WTC11 (cell line): Measurements from ENCODE around the gene CHD6.

Experiments
- MYBL2 ChIP-seq: sonication (generic); formaldehyde crosslinking; IDR thresholded peaks from 2 replicates; pipeline ENCODE4 v1.8.1; 2023; ENCODE audit warnings: mild to moderate bottlenecking, moderate library complexity, missing genetic modification reagents
- NFYB ChIP-seq: sonication (generic); formaldehyde crosslinking; conservative IDR thresholded peaks from 2 replicates; pipeline ENCODE4 v1.8.0; 2022; ENCODE audit warnings: low read depth, missing genetic modification reagents
- TEAD1 ChIP-seq: sonication (generic); formaldehyde crosslinking; IDR thresholded peaks from 2 replicates; pipeline ENCODE4 v1.8.0; 2022; ENCODE audit warnings: mild to moderate bottlenecking, missing genetic modification reagents
- ZNF121 ChIP-seq: sonication (generic); formaldehyde crosslinking; IDR thresholded peaks from 2 replicates; pipeline ENCODE4 v1.8.0; 2023; ENCODE audit warnings: missing genetic modification reagents
- ZNF396 ChIP-seq: fragments of 250-450 bp; sonication (Bioruptor Pico); IDR thresholded peaks from 2 replicates; pipeline ENCODE4 v1.8.0; 2021; ENCODE audit warnings: mild to moderate bottlenecking, moderate library complexity, borderline replicate concordance
- TF ChIP-seq, protein P1 (sequence below): fragments of 200-600 bp; IDR thresholded peaks from 2 replicates; pipeline ENCODE4 v1.8.0; 2022; ENCODE audit warnings: antibody characterized with exemption
- TF ChIP-seq, protein P2 (sequence below): sonication (generic); formaldehyde crosslinking; IDR thresholded peaks from 2 replicates; pipeline ENCODE4 v1.8.0; 2022; ENCODE audit warnings: missing genetic modification reagents
- TF ChIP-seq, protein P3 (sequence below): sonication (generic); formaldehyde crosslinking; IDR thresholded peaks from 2 replicates; pipeline ENCODE4 v1.8.1; 2022; ENCODE audit warnings: missing genetic modification reagents, borderline replicate concordance
- TF ChIP-seq, protein P4 (sequence below): sonication (generic); formaldehyde crosslinking; IDR thresholded peaks from 2 replicates; pipeline ENCODE4 v1.8.1; 2023; ENCODE audit warnings: mild to moderate bottlenecking, moderate library complexity, missing genetic modification reagents
- TF ChIP-seq, protein P5 (sequence below): fragments of 250-450 bp; sonication (Bioruptor Pico); conservative IDR thresholded peaks from 2 replicates; pipeline ENCODE4 v1.9.0; 2021; ENCODE audit warnings: mild to moderate bottlenecking
- TF ChIP-seq, protein P6 (sequence below): fragments of 250-450 bp; sonication (Bioruptor Pico); IDR thresholded peaks from 2 replicates; pipeline ENCODE4 v1.8.0; 2021; ENCODE audit warnings: mild to moderate bottlenecking
- TF ChIP-seq, protein P7 (sequence below): sonication (generic); formaldehyde crosslinking; IDR thresholded peaks from 2 replicates; pipeline ENCODE4 v1.8.1; 2022; ENCODE audit warnings: low read depth, missing genetic modification reagents, borderline replicate concordance

DNA sequence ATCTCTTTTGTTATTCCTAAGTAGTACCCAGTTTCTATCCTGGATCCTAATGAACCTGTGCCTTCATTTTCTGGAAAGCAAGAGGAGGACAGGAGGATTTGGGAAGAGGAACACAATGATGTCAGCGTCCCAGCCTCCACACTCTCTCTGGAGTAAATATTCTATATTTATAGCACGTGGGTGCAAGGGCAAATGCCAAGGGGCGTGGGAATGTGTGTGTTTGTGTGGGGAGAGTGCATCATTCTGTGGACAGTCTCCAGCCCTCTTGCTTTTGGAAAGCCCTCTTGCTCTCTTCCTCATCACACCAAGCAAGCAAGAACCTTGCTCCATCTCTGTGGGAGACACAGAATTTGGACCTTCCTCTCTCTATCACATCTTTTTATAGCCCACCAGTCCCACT lies 148.3 kb downstream of the CHD6 start:
- TF ChIP-seq, protein P1, sequence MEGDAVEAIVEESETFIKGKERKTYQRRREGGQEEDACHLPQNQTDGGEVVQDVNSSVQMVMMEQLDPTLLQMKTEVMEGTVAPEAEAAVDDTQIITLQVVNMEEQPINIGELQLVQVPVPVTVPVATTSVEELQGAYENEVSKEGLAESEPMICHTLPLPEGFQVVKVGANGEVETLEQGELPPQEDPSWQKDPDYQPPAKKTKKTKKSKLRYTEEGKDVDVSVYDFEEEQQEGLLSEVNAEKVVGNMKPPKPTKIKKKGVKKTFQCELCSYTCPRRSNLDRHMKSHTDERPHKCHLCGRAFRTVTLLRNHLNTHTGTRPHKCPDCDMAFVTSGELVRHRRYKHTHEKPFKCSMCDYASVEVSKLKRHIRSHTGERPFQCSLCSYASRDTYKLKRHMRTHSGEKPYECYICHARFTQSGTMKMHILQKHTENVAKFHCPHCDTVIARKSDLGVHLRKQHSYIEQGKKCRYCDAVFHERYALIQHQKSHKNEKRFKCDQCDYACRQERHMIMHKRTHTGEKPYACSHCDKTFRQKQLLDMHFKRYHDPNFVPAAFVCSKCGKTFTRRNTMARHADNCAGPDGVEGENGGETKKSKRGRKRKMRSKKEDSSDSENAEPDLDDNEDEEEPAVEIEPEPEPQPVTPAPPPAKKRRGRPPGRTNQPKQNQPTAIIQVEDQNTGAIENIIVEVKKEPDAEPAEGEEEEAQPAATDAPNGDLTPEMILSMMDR: no peak
- TF ChIP-seq, protein P2, sequence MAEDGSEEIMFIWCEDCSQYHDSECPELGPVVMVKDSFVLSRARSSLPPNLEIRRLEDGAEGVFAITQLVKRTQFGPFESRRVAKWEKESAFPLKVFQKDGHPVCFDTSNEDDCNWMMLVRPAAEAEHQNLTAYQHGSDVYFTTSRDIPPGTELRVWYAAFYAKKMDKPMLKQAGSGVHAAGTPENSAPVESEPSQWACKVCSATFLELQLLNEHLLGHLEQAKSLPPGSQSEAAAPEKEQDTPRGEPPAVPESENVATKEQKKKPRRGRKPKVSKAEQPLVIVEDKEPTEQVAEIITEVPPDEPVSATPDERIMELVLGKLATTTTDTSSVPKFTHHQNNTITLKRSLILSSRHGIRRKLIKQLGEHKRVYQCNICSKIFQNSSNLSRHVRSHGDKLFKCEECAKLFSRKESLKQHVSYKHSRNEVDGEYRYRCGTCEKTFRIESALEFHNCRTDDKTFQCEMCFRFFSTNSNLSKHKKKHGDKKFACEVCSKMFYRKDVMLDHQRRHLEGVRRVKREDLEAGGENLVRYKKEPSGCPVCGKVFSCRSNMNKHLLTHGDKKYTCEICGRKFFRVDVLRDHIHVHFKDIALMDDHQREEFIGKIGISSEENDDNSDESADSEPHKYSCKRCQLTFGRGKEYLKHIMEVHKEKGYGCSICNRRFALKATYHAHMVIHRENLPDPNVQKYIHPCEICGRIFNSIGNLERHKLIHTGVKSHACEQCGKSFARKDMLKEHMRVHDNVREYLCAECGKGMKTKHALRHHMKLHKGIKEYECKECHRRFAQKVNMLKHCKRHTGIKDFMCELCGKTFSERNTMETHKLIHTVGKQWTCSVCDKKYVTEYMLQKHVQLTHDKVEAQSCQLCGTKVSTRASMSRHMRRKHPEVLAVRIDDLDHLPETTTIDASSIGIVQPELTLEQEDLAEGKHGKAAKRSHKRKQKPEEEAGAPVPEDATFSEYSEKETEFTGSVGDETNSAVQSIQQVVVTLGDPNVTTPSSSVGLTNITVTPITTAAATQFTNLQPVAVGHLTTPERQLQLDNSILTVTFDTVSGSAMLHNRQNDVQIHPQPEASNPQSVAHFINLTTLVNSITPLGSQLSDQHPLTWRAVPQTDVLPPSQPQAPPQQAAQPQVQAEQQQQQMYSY: no peak
- TF ChIP-seq, protein P3, sequence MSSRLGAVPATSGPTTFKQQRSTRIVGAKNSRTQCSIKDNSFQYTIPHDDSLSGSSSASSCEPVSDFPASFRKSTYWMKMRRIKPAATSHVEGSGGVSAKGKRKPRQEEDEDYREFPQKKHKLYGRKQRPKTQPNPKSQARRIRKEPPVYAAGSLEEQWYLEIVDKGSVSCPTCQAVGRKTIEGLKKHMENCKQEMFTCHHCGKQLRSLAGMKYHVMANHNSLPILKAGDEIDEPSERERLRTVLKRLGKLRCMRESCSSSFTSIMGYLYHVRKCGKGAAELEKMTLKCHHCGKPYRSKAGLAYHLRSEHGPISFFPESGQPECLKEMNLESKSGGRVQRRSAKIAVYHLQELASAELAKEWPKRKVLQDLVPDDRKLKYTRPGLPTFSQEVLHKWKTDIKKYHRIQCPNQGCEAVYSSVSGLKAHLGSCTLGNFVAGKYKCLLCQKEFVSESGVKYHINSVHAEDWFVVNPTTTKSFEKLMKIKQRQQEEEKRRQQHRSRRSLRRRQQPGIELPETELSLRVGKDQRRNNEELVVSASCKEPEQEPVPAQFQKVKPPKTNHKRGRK (CRISPR knock-in tag): no peak
- TF ChIP-seq MYBL2 (CRISPR knock-in tag): no peak
- TF ChIP-seq, protein P4, sequence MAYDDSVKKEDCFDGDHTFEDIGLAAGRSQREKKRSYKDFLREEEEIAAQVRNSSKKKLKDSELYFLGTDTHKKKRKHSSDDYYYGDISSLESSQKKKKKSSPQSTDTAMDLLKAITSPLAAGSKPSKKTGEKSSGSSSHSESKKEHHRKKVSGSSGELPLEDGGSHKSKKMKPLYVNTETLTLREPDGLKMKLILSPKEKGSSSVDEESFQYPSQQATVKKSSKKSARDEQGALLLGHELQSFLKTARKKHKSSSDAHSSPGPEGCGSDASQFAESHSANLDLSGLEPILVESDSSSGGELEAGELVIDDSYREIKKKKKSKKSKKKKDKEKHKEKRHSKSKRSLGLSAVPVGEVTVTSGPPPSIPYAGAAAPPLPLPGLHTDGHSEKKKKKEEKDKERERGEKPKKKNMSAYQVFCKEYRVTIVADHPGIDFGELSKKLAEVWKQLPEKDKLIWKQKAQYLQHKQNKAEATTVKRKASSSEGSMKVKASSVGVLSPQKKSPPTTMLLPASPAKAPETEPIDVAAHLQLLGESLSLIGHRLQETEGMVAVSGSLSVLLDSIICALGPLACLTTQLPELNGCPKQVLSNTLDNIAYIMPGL (CRISPR knock-in tag): no peak
- TF ChIP-seq, protein P5, sequence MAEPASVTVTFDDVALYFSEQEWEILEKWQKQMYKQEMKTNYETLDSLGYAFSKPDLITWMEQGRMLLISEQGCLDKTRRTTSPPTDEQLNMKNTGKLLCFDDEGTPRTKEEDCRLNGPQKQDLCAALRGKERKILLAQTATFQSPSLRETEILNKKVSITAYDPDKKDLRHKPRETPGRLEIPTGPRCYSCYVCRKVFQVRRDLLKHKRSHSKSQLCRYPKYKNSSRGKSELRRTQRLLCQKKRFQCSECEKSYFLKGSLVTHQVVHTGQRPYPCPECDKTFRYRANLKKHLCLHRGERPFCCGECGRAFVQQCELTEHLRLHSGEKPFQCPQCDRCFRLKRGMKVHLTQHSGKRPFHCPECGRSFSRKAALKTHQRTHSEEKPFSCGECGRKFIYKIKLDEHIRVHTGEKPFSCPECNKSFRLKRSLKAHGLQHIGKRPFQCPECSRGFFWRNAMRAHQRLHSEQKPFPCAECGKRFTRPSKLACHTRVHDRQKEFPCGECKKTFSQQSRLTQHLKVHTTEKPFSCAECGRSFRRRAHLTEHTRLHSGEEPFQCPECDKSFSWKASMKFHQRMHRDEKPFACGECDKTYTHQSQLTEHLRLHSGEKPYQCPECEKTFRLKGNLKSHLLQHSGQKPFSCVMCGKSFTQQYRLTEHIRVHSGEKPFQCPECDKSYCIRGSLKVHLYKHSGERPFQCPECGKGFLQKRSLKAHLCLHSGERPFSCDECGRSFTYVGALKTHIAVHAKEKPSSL: no peak
- TF ChIP-seq, protein P6, sequence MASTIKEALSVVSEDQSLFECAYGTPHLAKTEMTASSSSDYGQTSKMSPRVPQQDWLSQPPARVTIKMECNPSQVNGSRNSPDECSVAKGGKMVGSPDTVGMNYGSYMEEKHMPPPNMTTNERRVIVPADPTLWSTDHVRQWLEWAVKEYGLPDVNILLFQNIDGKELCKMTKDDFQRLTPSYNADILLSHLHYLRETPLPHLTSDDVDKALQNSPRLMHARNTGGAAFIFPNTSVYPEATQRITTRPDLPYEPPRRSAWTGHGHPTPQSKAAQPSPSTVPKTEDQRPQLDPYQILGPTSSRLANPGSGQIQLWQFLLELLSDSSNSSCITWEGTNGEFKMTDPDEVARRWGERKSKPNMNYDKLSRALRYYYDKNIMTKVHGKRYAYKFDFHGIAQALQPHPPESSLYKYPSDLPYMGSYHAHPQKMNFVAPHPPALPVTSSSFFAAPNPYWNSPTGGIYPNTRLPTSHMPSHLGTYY (CRISPR knock-in tag): no peak
- TF ChIP-seq ZNF396 (CRISPR knock-in tag): no peak
- TF ChIP-seq ZNF121 (CRISPR knock-in tag): no peak
- TF ChIP-seq NFYB (CRISPR knock-in tag): no peak
- TF ChIP-seq TEAD1 (CRISPR knock-in tag): no peak
- TF ChIP-seq, protein P7, sequence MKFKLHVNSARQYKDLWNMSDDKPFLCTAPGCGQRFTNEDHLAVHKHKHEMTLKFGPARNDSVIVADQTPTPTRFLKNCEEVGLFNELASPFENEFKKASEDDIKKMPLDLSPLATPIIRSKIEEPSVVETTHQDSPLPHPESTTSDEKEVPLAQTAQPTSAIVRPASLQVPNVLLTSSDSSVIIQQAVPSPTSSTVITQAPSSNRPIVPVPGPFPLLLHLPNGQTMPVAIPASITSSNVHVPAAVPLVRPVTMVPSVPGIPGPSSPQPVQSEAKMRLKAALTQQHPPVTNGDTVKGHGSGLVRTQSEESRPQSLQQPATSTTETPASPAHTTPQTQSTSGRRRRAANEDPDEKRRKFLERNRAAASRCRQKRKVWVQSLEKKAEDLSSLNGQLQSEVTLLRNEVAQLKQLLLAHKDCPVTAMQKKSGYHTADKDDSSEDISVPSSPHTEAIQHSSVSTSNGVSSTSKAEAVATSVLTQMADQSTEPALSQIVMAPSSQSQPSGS: no peak
